HepG2 (cell line): ENCODE measurements around the gene DNAJA2. TPM values are rescaled to one million over a fixed set of nuclear protein-coding genes. Genes with fewer than 3 reads are reported as not detected.

ENCODE experiments used
- ATAC-seq: fragments of 200-7000 bp; cut with Tn5 transposase; 3 replicates; pipeline ENCODE4 v1.9.1; 2020; ENCODE audit warnings: mild to moderate bottlenecking, moderate library complexity
- BruUV-seq: library from RNA; stranded (reverse); fragments of 400-500 nt; replicated peaks from 2 replicates; lab custom pipeline; 2021; lab: Mats Ljungman, UMichigan
- CTCF ChIA-PET: fragments of 300-600 bp; formaldehyde crosslinking; extraction: SDS; loops from one replicate; lab custom pipeline; 2021; ENCODE audit warnings: low total read pairs, inconsistent platforms, low intra/inter-chr PET ratio; lab: Yijun Ruan, JAX
- POLR2A ChIA-PET: fragments of 350-600 bp; sonication (Branson Sonifier 250); formaldehyde crosslinking; loops from one replicate; lab custom pipeline; 2020; ENCODE audit warnings: antibody characterized with exemption, inconsistent platforms; lab: Yijun Ruan, JAX
- DNase-seq: peaks from one replicate; pipeline ENCODE4 v3.0.0-alpha.2; 2015; ENCODE audit warnings: low spot score
- FAIRE-seq: peaks from 3 replicates; lab custom pipeline; 2011; peaks lifted over from hg19 to GRCh38; lab: Jason Lieb, UNC
- H2AFZ ChIP-seq: one replicate; pipeline ENCODE4 v1.6.1; 2011; ENCODE audit warnings: low read length, inconsistent platforms
- H3K27ac ChIP-seq: fragments of 300-600 bp; 3 replicates; pipeline ENCODE4 v1.8.0; 2011; ENCODE audit warnings: mixed run types, mild to moderate bottlenecking, mixed read lengths, low read length, inconsistent platforms; ENCODE audit not compliant: insufficient read depth; ENCODE audit errors: extremely low read length
- H3K27me3 ChIP-seq, 2 experiments: fragments of 200-600 bp in 1 of 2; 2 replicates in 1 of 2; 3 replicates in 1 of 2; pipeline versions ENCODE4 v1.6.0 to v1.8.0; 2011; ENCODE audit warnings: low read length in 2 of 2, mild to moderate bottlenecking in 2 of 2, moderate library complexity in 2 of 2, inconsistent platforms in 1 of 2; ENCODE audit not compliant: insufficient read depth in 2 of 2, control insufficient read depth in 1 of 2
- H3K36me3 ChIP-seq, 2 experiments: fragments of 200-600 bp in 1 of 2; replicated peaks in 1 of 2; 2 replicates in 1 of 2; 3 replicates in 1 of 2; pipeline versions ENCODE4 v1.5.1 to v1.8.0; 2011; ENCODE audit warnings: low read length in 2 of 2, inconsistent platforms in 1 of 2; ENCODE audit not compliant: insufficient read depth in 2 of 2, control insufficient read depth in 1 of 2
- H3K4me1 ChIP-seq: 2 replicates; pipeline ENCODE4 v1.5.1; 2012; ENCODE audit warnings: low read length, inconsistent platforms; ENCODE audit not compliant: insufficient read depth
- H3K4me2 ChIP-seq: 2 replicates; pipeline ENCODE4 v1.6.0; 2011; ENCODE audit warnings: low read depth, low read length, inconsistent platforms
- H3K4me3 ChIP-seq, 3 experiments: fragments of 200-600 bp in 1 of 3; sonication (generic), shearing (Covaris generic) in 1 of 3; replicated peaks in 1 of 3; 2 replicates each; pipeline ENCODE4 v1.5.1; 2011 to 2016; ENCODE audit warnings: low read length in 3 of 3, inconsistent platforms in 2 of 3, low read depth in 2 of 3, mild to moderate bottlenecking in 2 of 3, control low read depth in 1 of 3, mixed read lengths in 1 of 3; ENCODE audit not compliant: insufficient read depth in 1 of 3
- H3K79me2 ChIP-seq: one replicate; pipeline ENCODE4 v1.6.1; 2011; ENCODE audit warnings: low read length, inconsistent platforms; ENCODE audit not compliant: insufficient read depth
- H3K9ac ChIP-seq: 2 replicates; pipeline ENCODE4 v1.6.0; 2011; ENCODE audit warnings: mild to moderate bottlenecking, low read depth, low read length, inconsistent platforms; ENCODE audit not compliant: insufficient read depth
- H3K9me3 ChIP-seq: 2 replicates; pipeline ENCODE4 v1.5.1; 2012; ENCODE audit warnings: mild to moderate bottlenecking, low read length
- H4K20me1 ChIP-seq: 2 replicates; pipeline ENCODE4 v1.6.0; 2011; ENCODE audit warnings: inconsistent platforms, mild to moderate bottlenecking, low read length, moderate library complexity; ENCODE audit not compliant: insufficient read depth
- CHD4 ChIP-seq: fragments of 200-600 bp; sonication (generic); IDR thresholded peaks from 2 replicates; pipeline ENCODE4 v1.7.0; 2017; ENCODE audit warnings: mild to moderate bottlenecking, low read length, borderline replicate concordance
- FIP1L1 ChIP-seq: fragments of 200-400 bp; formaldehyde crosslinking; IDR thresholded peaks from 2 replicates; pipeline ENCODE4 v1.6.1; 2018; ENCODE audit warnings: low read depth, mild to moderate bottlenecking, low read length, moderate library complexity, borderline replicate concordance; ENCODE audit not compliant: insufficient read depth
- MAZ ChIP-seq, 2 experiments: sonication (generic) in 1 of 2; formaldehyde crosslinking in 1 of 2; IDR thresholded peaks; 2 replicates each; pipeline versions ENCODE4 v1.5.0 to v1.6.1; 2012 to 2020; ENCODE audit warnings: low read depth in 2 of 2, mild to moderate bottlenecking in 2 of 2, borderline replicate concordance in 1 of 2, improper control_type of control experiment in 1 of 2, low read length in 1 of 2, missing genetic modification reagents in 1 of 2, moderate library complexity in 1 of 2
- NFIC ChIP-seq: IDR thresholded peaks from 2 replicates; pipeline ENCODE4 v1.6.1; 2012; ENCODE audit warnings: mild to moderate bottlenecking, low read length, inconsistent platforms
- RFX5 ChIP-seq: IDR thresholded peaks from 2 replicates; pipeline ENCODE4 v1.6.1; 2011; ENCODE audit warnings: low read depth, low read length, improper control_type of control experiment
- RNF219 ChIP-seq: sonication (generic); formaldehyde crosslinking; IDR thresholded peaks from 2 replicates; pipeline ENCODE4 v1.5.0; 2020; ENCODE audit warnings: mild to moderate bottlenecking, missing genetic modification reagents
- SKI ChIP-seq: fragments of 450-650 bp; IDR thresholded peaks from one replicate; pipeline ENCODE4 v1.6.1; 2018; ENCODE audit warnings: mild to moderate bottlenecking; ENCODE audit not compliant: partially characterized antibody
- TBL1XR1 ChIP-seq: fragments of 150-350 bp; IDR thresholded peaks from 2 replicates; pipeline ENCODE4 v1.6.1; 2014; ENCODE audit warnings: borderline replicate concordance, low read length; ENCODE audit not compliant: partially characterized antibody
- TP53 ChIP-seq: sonication (generic); formaldehyde crosslinking; conservative IDR thresholded peaks from 2 replicates; pipeline ENCODE4 v1.4.0; 2020; ENCODE audit warnings: missing genetic modification reagents
- ZNF142 ChIP-seq: sonication (generic); formaldehyde crosslinking; IDR thresholded peaks from 2 replicates; pipeline ENCODE4 v1.4.0; 2020; ENCODE audit warnings: missing genetic modification reagents
- ZNF512B ChIP-seq: sonication (generic); formaldehyde crosslinking; IDR thresholded peaks from 2 replicates; pipeline ENCODE4 v1.5.1; 2020; ENCODE audit warnings: missing genetic modification reagents, mild to moderate bottlenecking, borderline replicate concordance
- ZNF530 ChIP-seq: sonication (generic); formaldehyde crosslinking; IDR thresholded peaks from 2 replicates; pipeline ENCODE4 v1.5.0; 2020; ENCODE audit warnings: low read depth, mild to moderate bottlenecking, missing genetic modification reagents
- ZNF619 ChIP-seq: sonication (generic); formaldehyde crosslinking; IDR thresholded peaks from 2 replicates; pipeline ENCODE4 v1.4.0; 2020; ENCODE audit warnings: mild to moderate bottlenecking, missing genetic modification reagents
- WGBS: methylation state at CpG from one replicate; pipeline ENCODE4 v1.1.6; 2017; ENCODE audit warnings: low lambda C conversion rate; 5-methylcytosine and 5-hydroxymethylcytosine counted together
- in situ Hi-C: cut with HindIII; loops from 2 replicates; pipeline ENCODE4 v1.10.0; 2017; ENCODE audit warnings: low pct_unique_long_range_greater_than_20kb; ENCODE audit not compliant: extremely low pct_ligation_motif_present
- intact Hi-C: fragments of 100-400 bp; cut with micrococcal nuclease; formaldehyde crosslinking; loops from one replicate; pipeline ENCODE4 v1.10.0; 2022; ENCODE audit not compliant: unreplicated experiment
- polyA plus RNA-seq, 8 experiments: library from polyadenylated mRNA; depleted of rRNA in 3 of 8; stranded (reverse) in 7 of 8; unstranded in 1 of 8; fragments of >200 nt; fragmentation: Illumina TruSeq in 4 of 8; extraction: Trizol in 4 of 8; gene quantifications; 2 replicates each; pipeline versions ENCODE4 v1.2.1 to v1.2.3, GENCODE V29; 2011 to 2016; ENCODE audit warnings: low read depth in 4 of 8, missing spikeins in 1 of 8, mixed read lengths in 1 of 8; ENCODE audit not compliant: insufficient read depth in 1 of 8
- total RNA-seq, 5 experiments: library from RNA; depleted of rRNA; stranded (reverse); fragments of >200 nt; fragmentation: Illumina TruSeq; extraction: Trizol; gene quantifications; 2 replicates each; pipeline ENCODE4 v1.2.3, GENCODE V29; 2016; ENCODE audit warnings: low read depth in 1 of 5

Gene DNAJA2
- total and polyA plus RNA-seq, 2 of the 13 experiments (the other 11 are each of a cell fraction or from before 2014, with no cell fraction given), result 25.4 to 176 TPM

GRCh38 chr16:46986896-46987295 is 13.4 kb upstream of the DNAJA2 start:
- H3K36me3 ChIP-seq, result no peaks in the 10 kb centered on the region
- POLR2A ChIA-PET, result interaction anchor here (1.5 kb wide), 1 partner anchor 13 kb away, joined by 7 read pairs; no protein-coding TSS in a partner anchor
- H3K9me3 ChIP-seq, result peaks cover 8% of the 10 kb centered on the region; the same call in 1 of the 2 replicates
- CTCF ChIA-PET, result no interaction called here
- ATAC-seq (no peak), DNase-seq (no peak), FAIRE-seq (no peak)
- H2AFZ ChIP-seq, result no peak overlapping the region
- no peaks in the 10 kb centered on the region for H4K20me1 ChIP-seq
- intact Hi-C loops (no loop called here), in situ Hi-C loops (no loop called here)
- H3K27me3 ChIP-seq, result no peaks in the 10 kb centered on the region
- H3K9ac ChIP-seq, result no peak overlapping the region
- WGBS, result 23% methylated on average over 3 of the region's 3 CpGs
- BruUV-seq, result no TSS peak
- peaks cover 6% of the 10 kb centered on the region; the same call in 1 of the 2 replicates for H3K4me1 ChIP-seq
- no peak overlapping the region for H3K4me3 ChIP-seq
- H3K79me2 ChIP-seq, result no peaks in the 10 kb centered on the region
- H3K27ac ChIP-seq, result no peak overlapping the region
- no peak overlapping the region for H3K4me2 ChIP-seq
- TF ChIP-seq ZNF512B (CRISPR knock-in tag), result no peak
- no peak for TF ChIP-seq ZNF530 (CRISPR knock-in tag)
- no peak for TF ChIP-seq MAZ (IDR thresholded peaks at IDR 0.05; ENCODE audit: borderline replicate concordance, low read depth, low read length)
- no peak for TF ChIP-seq MAZ (CRISPR knock-in tag; IDR thresholded peaks at IDR 0.05; ENCODE audit: low read depth)
- peak; percentile 77 for TF ChIP-seq SKI
- TF ChIP-seq CHD4, result no peak
- TF ChIP-seq TP53 (CRISPR knock-in tag), result no peak
- TF ChIP-seq TBL1XR1, result peak; percentile 41
- no peak for TF ChIP-seq ZNF619 (CRISPR knock-in tag)
- TF ChIP-seq ZNF142 (CRISPR knock-in tag), result no peak
- TF ChIP-seq RNF219, result no peak
- no peak for TF ChIP-seq FIP1L1
- no peak for TF ChIP-seq RFX5
- no peak for TF ChIP-seq NFIC
